ENCODE data around the gene S100A5. TPM values are rescaled to one million over a fixed set of nuclear protein-coding genes. Genes with fewer than 3 reads are reported as not detected.
"Not testable (repeated sequence)": the region's sequence is repeated elsewhere in the genome, so short reads cannot be mapped to it uniquely, and the experiment has no call there.

Gene S100A5
- total RNA-seq, 1 donor from 2014 or later: not detected

GRCh38 chr1:153583976-153584375, 43.2 kb upstream of the S100A5 start:
- DNase-seq (no peak), ATAC-seq (no peak)
- Histone ChIP-seq H3K4me1 (no peaks in the 10 kb centered on the region), H3K27ac (no peak overlapping the region), H3K4me3 (no peak overlapping the region), H3K27me3 (ENCODE audit: low read depth) (no peaks in the 10 kb centered on the region), H3K36me3 (no peaks in the 10 kb centered on the region), H3K9me3 (no peaks in the 10 kb centered on the region)
- intact Hi-C loops (cut with DNase I): no loop called here
- TF ChIP-seq CTCF (IDR thresholded peaks at IDR 0.05): no peak

GRCh38 chr1:153583514-153583913, 42.8 kb upstream of the S100A5 start:
- H3K27ac ChIP-seq; H3K4me3 ChIP-seq; DNase-seq; intact Hi-C loops (cut with DNase I); H3K27me3 ChIP-seq (ENCODE audit: low read depth); H3K36me3 ChIP-seq; ATAC-seq; H3K4me1 ChIP-seq; H3K9me3 ChIP-seq: not testable (repeated sequence)

GRCh38 chr1:153582836-153583235, 42.1 kb upstream of the S100A5 start:
- H3K9me3 ChIP-seq; H3K4me3 ChIP-seq; intact Hi-C loops (cut with DNase I); H3K4me1 ChIP-seq; ATAC-seq; H3K36me3 ChIP-seq; DNase-seq; H3K27ac ChIP-seq; H3K27me3 ChIP-seq (ENCODE audit: low read depth): not testable (repeated sequence)

GRCh38 chr1:153578936-153579335, 38.2 kb upstream of the S100A5 start:
- intact Hi-C loops (cut with DNase I): no loop called here
- no peaks in the 10 kb centered on the region for H3K36me3 ChIP-seq
- no peak overlapping the region for H3K4me3 ChIP-seq
- no peak for TF ChIP-seq CTCF (IDR thresholded peaks at IDR 0.05)
- H3K4me1 ChIP-seq: peaks cover under 1% of the 10 kb centered on the region
- no peaks in the 10 kb centered on the region for H3K9me3 ChIP-seq
- ATAC-seq (no peak), DNase-seq (no peak)
- H3K27ac ChIP-seq: no peak overlapping the region
- H3K27me3 ChIP-seq (ENCODE audit: low read depth): no peaks in the 10 kb centered on the region

- Histone ChIP-seq H3K27me3 (ENCODE audit: low read depth) (no peaks in the 10 kb centered on the region), H3K9me3 (no peaks in the 10 kb centered on the region), H3K36me3 (no peaks in the 10 kb centered on the region), H3K4me1 (peaks cover 5% of the 10 kb centered on the region), H3K4me3 (no peak overlapping the region), H3K27ac (no peak overlapping the region)
- TF ChIP-seq CTCF (IDR thresholded peaks at IDR 0.05): no peak
- DNase-seq (no peak), ATAC-seq (no peak)
- intact Hi-C loops (cut with DNase I): no loop called here
Measured at GRCh38 chr1:153578490-153578889, 37.8 kb upstream of the S100A5 start.

- Histone ChIP-seq H3K27ac (no peak overlapping the region), H3K4me3 (no peak overlapping the region), H3K27me3 (ENCODE audit: low read depth) (no peaks in the 10 kb centered on the region), H3K36me3 (no peaks in the 10 kb centered on the region), H3K4me1 (peaks cover 13% of the 10 kb centered on the region), H3K9me3 (no peaks in the 10 kb centered on the region)
- TF ChIP-seq CTCF (IDR thresholded peaks at IDR 0.05): no peak
- intact Hi-C loops (cut with DNase I): no loop called here
- DNase-seq (peak; percentile 53), ATAC-seq (peak; percentile 43 to 56)
Measured at GRCh38 chr1:153577624-153578051, 36.9 kb upstream of the S100A5 start.

- no peaks in the 10 kb centered on the region for H3K27me3 ChIP-seq (ENCODE audit: low read depth)
- H3K4me1 ChIP-seq: peaks cover 18% of the 10 kb centered on the region
- H3K27ac ChIP-seq: no peak overlapping the region
- no peaks in the 10 kb centered on the region for H3K9me3 ChIP-seq
- no peaks in the 10 kb centered on the region for H3K36me3 ChIP-seq
- intact Hi-C loops (cut with DNase I): no loop called here
- DNase-seq (no peak), ATAC-seq (no peak)
- TF ChIP-seq CTCF (IDR thresholded peaks at IDR 0.05): no peak
- no peak overlapping the region for H3K4me3 ChIP-seq
Measured at GRCh38 chr1:153577138-153577537, 36.4 kb upstream of the S100A5 start.

- peaks cover 18% of the 10 kb centered on the region for H3K4me1 ChIP-seq
- H3K4me3 ChIP-seq; H3K36me3 ChIP-seq; H3K27me3 ChIP-seq (ENCODE audit: low read depth); H3K27ac ChIP-seq; intact Hi-C loops (cut with DNase I); H3K9me3 ChIP-seq; DNase-seq; ATAC-seq: not testable (repeated sequence)
Measured at GRCh38 chr1:153575497-153575896, 34.8 kb upstream of the S100A5 start.

- peaks cover 18% of the 10 kb centered on the region for H3K4me1 ChIP-seq
- H3K27ac ChIP-seq; DNase-seq; intact Hi-C loops (cut with DNase I); H3K36me3 ChIP-seq; H3K4me3 ChIP-seq; ATAC-seq; H3K9me3 ChIP-seq; H3K27me3 ChIP-seq (ENCODE audit: low read depth): not testable (repeated sequence)
Measured at GRCh38 chr1:153575081-153575491, 34.4 kb upstream of the S100A5 start.

Measured in lower lobe of right lung (tissue), 2 donors.